ENCODE data around the gene CLP1. TPM values are rescaled to one million over a fixed set of nuclear protein-coding genes. Genes with fewer than 3 reads are reported as not detected.

Gene CLP1
- total RNA-seq, 1 donor: 12.6 TPM

DNA sequence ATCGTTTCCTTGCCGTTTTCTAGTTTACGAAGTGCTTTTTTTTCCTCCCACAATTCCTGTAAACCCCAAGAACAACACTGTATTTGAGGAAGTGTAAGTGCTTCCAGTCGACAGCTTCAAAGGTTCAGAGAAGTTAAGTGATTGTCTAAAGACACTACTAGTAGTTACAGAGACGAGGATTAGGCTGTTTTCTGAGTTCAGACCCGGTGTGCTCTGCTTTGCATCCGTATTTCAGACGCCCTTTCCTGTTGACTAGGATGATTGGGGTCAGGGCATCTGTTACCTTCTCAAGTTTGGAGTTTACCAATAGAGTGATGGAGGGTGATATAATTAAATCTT lies 430 bp downstream of the CLP1 start:
- H3K4me3 ChIP-seq (ENCODE audit: low read depth, low read length): peak overlapping the region; percentile 78
- TF ChIP-seq, protein P1, sequence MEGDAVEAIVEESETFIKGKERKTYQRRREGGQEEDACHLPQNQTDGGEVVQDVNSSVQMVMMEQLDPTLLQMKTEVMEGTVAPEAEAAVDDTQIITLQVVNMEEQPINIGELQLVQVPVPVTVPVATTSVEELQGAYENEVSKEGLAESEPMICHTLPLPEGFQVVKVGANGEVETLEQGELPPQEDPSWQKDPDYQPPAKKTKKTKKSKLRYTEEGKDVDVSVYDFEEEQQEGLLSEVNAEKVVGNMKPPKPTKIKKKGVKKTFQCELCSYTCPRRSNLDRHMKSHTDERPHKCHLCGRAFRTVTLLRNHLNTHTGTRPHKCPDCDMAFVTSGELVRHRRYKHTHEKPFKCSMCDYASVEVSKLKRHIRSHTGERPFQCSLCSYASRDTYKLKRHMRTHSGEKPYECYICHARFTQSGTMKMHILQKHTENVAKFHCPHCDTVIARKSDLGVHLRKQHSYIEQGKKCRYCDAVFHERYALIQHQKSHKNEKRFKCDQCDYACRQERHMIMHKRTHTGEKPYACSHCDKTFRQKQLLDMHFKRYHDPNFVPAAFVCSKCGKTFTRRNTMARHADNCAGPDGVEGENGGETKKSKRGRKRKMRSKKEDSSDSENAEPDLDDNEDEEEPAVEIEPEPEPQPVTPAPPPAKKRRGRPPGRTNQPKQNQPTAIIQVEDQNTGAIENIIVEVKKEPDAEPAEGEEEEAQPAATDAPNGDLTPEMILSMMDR (IDR thresholded peaks at IDR 0.05; ENCODE audit: insufficient read depth, low read length): no peak
- DNase-seq (ENCODE audit: low read depth): no peak

DNA sequence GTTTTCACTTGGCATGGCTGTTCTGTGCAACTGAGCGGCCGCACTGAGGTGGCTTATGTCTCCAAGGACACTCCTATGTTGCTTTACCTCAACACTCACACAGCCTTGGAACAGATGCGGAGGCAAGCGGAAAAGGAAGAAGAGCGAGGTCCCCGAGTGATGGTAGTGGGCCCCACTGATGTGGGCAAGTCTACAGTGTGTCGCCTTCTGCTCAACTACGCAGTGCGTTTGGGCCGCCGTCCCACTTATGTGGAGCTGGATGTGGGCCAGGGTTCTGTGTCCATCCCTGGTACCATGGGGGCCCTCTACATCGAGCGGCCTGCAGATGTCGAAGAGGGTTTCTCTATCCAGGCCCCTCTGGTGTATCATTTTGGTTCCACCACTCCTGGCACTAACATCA lies 2.1 kb downstream of the CLP1 start:
- TF ChIP-seq, protein P1 (IDR thresholded peaks at IDR 0.05; ENCODE audit: insufficient read depth, low read length): no peak
- no peak overlapping the region for H3K4me3 ChIP-seq (ENCODE audit: low read depth, low read length)
- DNase-seq (ENCODE audit: low read depth): no peak

DNA sequence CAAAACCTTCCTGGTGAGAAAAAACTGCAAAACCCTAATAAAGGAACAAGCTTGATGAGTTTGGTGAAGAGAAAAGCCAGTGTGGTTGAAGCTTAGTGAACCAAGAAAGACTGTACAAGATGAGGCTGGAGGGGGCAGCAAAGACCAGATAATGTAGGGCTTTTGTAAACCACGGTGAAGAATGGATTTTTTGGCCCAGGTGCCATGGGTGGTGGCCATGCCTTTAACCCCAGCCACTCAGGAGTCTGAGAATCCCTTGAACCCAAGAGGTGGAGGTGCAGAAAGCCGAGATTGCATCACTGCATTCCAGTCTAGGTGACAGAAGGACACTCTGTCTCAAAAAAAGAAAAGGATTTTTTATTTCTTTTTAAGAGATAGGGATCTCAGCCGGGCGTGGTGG lies 5.3 kb downstream of the CLP1 start:
- no peak overlapping the region for H3K4me3 ChIP-seq (ENCODE audit: low read depth, low read length)
- TF ChIP-seq, protein P1 (IDR thresholded peaks at IDR 0.05; ENCODE audit: insufficient read depth, low read length): no peak
- DNase-seq (ENCODE audit: low read depth): no peak

DNA sequence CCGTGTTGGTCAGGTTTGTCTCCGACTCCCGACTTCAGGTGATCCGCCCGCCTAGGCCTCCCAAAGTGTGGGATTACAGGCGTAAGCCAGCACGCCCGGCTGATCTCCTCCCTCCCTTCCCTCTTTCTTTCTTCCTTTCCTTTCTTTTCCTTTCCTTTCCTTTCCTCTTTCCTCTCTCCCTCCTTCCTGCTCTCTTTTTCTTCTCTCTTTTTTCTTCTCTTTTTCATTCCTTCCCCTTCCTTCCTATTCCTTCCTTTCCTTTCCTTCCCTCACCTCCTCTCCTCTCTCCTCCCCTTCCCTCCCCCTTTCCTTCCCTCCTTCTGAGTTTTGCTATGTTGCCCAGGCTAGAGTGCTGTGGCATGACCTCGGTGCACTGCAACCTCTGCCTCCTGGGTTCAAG lies 6.4 kb downstream of the CLP1 start:
- TF ChIP-seq, protein P1 (IDR thresholded peaks at IDR 0.05; ENCODE audit: insufficient read depth, low read length): no peak
- H3K4me3 ChIP-seq (ENCODE audit: low read depth, low read length): no peak overlapping the region
- DNase-seq (ENCODE audit: low read depth): no peak

DNA sequence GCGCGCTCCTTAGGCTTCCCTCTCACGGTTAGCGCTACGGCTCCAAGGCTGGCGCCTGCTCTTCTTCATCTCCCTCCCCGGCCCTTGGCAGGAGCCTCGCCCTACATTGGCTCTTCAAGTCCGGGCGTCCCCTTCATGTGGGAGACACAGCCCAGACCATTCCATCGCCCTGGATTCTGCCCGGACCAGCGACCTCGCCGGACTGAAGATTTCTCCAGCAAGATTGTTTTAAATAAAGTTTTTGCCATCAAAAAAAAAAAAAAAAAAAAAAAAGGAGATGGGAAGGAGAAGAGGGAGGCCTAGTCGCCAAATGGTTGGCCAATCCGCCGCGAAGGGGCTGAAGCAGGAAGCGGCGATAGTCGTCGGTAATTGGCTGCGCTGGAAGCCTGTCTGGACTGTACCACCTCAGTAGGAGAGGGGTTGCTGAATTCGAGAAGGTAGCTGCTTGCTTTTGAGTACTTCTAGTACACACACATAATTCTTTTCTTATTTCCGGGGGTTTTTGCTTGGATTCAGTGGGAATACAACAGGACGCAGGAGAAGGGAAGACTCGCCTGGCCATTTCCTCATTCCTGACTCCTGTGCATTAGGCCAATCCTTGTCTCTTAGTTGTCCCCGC lies 9.7 kb downstream of the CLP1 start:
- peak; percentile 100 for DNase-seq (ENCODE audit: low read depth)
- TF ChIP-seq, protein P1 (IDR thresholded peaks at IDR 0.05; ENCODE audit: insufficient read depth, low read length): peak; percentile 5
- H3K4me3 ChIP-seq (ENCODE audit: low read depth, low read length): peak overlapping the region; percentile 76

DNA sequence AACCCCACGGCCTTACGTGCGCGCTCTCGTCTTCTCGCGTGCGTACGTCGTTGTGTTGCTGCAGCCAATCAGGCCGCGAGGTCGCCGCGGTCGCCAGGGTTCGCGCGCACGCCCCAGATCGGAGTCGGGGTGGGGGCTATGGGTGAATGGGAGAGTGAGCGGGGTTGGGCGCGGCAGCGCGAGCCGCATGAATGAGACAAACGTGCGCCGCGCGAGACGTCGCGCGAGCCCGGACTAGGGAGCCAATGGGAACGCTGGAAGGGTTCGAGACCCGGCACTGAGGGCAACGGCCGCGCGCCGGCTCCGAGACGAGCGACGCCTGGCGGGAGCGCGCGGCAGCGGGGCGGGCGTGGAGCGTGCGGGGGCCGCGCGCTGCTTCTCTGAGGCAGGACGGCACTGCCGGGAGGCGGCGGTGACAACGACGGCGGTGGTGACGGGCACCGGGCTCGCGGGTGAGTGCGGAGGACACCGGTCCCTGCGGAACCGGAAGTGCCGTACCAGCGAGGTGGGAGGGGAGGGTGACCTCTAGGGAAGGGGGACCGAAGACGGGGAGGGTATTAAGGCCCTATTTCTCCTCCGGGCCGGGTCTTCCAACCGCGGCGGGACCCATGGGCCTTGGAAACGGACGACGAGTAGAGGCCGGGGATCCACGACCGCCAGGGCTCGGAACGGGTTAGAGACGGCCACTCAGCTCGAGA lies 10.3 kb downstream of the CLP1 start, which contains the start of gene ZDHHC5:
TSS of gene ZDHHC5 (plus strand) at position 379 of the 698 bp plus-strand sequence. CDS start 4,977 bp downstream, outside the sequence.
- TF ChIP-seq, protein P1 (IDR thresholded peaks at IDR 0.05; ENCODE audit: insufficient read depth, low read length): peak; percentile 7
- peak within 1 kb of the TSS; percentile 90 for H3K4me3 ChIP-seq (ENCODE audit: low read depth, low read length)
- DNase-seq (ENCODE audit: low read depth): peak; percentile 100

Data from fibroblast of the aortic adventitia (primary cell).